Effector CD4-positive, alpha-beta T cell (primary cell): ENCODE results near the gene ABLIM3.
"Not testable (repeated sequence)": the region's sequence is repeated elsewhere in the genome, so short reads cannot be mapped to it uniquely, and the experiment has no call there.

Source experiments
- DNase-seq: peaks from one replicate; pipeline ENCODE4 v3.0.0-alpha.2; 2020

The ABLIM3 gene

GRCh38 chr5:149160291-149160787 lies 19.0 kb downstream of the ABLIM3 start:
- DNase-seq = no peak

GRCh38 chr5:149161026-149161687 lies 19.9 kb downstream of the ABLIM3 start:
- DNase-seq = no peak

GRCh38 chr5:149161850-149162249 lies 20.6 kb downstream of the ABLIM3 start:
- DNase-seq = no peak

GRCh38 chr5:149162401-149163084 lies 21.2 kb downstream of the ABLIM3 start:
- DNase-seq = no peak

GRCh38 chr5:149164731-149165130 lies 23.4 kb downstream of the ABLIM3 start:
- DNase-seq = no peak

GRCh38 chr5:149166128-149166527 lies 24.8 kb downstream of the ABLIM3 start:
- no peak for DNase-seq

- DNase-seq = no peak
These were observed 25.4 kb downstream of the ABLIM3 start for GRCh38 chr5:149166591-149167100.

- DNase-seq = no peak
These were observed 27.1 kb downstream of the ABLIM3 start for GRCh38 chr5:149168276-149168906.

GRCh38 chr5:149170299-149170698 lies 29.0 kb downstream of the ABLIM3 start:
- no peak for DNase-seq

GRCh38 chr5:149172261-149172660 lies 31.0 kb downstream of the ABLIM3 start:
- no peak for DNase-seq

GRCh38 chr5:149172709-149173505 lies 31.6 kb downstream of the ABLIM3 start:
- no peak for DNase-seq

- no peak for DNase-seq
These were observed 33.5 kb downstream of the ABLIM3 start for GRCh38 chr5:149174847-149175234.

GRCh38 chr5:149175346-149176105 lies 34.2 kb downstream of the ABLIM3 start:
- DNase-seq = no peak

GRCh38 chr5:149177339-149177843 lies 36.1 kb downstream of the ABLIM3 start:
- no peak for DNase-seq

GRCh38 chr5:149177911-149178565 lies 36.7 kb downstream of the ABLIM3 start:
- DNase-seq = no peak

- DNase-seq = no peak
These were observed 40.4 kb downstream of the ABLIM3 start for GRCh38 chr5:149181732-149182131.

- no peak for DNase-seq
These were observed 40.9 kb downstream of the ABLIM3 start for GRCh38 chr5:149182241-149182640.

GRCh38 chr5:149185067-149185466 lies 43.8 kb downstream of the ABLIM3 start:
- DNase-seq = no peak

GRCh38 chr5:149186506-149186905 lies 45.2 kb downstream of the ABLIM3 start:
- no peak for DNase-seq

GRCh38 chr5:149187617-149188016 lies 46.3 kb downstream of the ABLIM3 start:
- DNase-seq = not testable (repeated sequence)

- DNase-seq = no peak
These were observed 47.1 kb downstream of the ABLIM3 start for GRCh38 chr5:149188383-149188782.
